Measurements from ENCODE around the gene CYTH4.
"Not testable (repeated sequence)": the region's sequence is repeated elsewhere in the genome, so short reads cannot be mapped to it uniquely, and the experiment has no call there.

Gene CYTH4

GRCh38 chr22:37312549-37313183, 30.4 kb downstream of the CYTH4 start:
- no peak for DNase-seq

GRCh38 chr22:37313376-37314314, 31.3 kb downstream of the CYTH4 start:
- no peak for DNase-seq

- DNase-seq, result peak; percentile 37
Measured at GRCh38 chr22:37314315-37315074, 32.2 kb downstream of the CYTH4 start.

- no peak for DNase-seq
Measured at GRCh38 chr22:37316405-37316804, 34.1 kb downstream of the CYTH4 start.

- DNase-seq, result peak; percentile 71
Measured at GRCh38 chr22:37316875-37317371, 34.6 kb downstream of the CYTH4 start.

GRCh38 chr22:37317698-37318210, 35.4 kb downstream of the CYTH4 start:
- no peak for DNase-seq

GRCh38 chr22:37318364-37319109, 36.2 kb downstream of the CYTH4 start:
- no peak for DNase-seq

- DNase-seq, result no peak
Measured at GRCh38 chr22:37319469-37319868, 37.2 kb downstream of the CYTH4 start.

- DNase-seq, result no peak
Measured at GRCh38 chr22:37320726-37321677, 38.7 kb downstream of the CYTH4 start.

GRCh38 chr22:37324340-37325038, 42.2 kb downstream of the CYTH4 start:
- no peak for DNase-seq

- no peak for DNase-seq
Measured at GRCh38 chr22:37325039-37325395, 42.7 kb downstream of the CYTH4 start.

- no peak for DNase-seq
Measured at GRCh38 chr22:37326726-37327125, 44.4 kb downstream of the CYTH4 start.

- DNase-seq, result no peak
Measured at GRCh38 chr22:37328017-37328416, 45.7 kb downstream of the CYTH4 start.

- not testable (repeated sequence) for DNase-seq
Measured at GRCh38 chr22:37328538-37329237, 46.4 kb downstream of the CYTH4 start.

GRCh38 chr22:37329238-37330140, 47.2 kb downstream of the CYTH4 start:
- DNase-seq, result no peak

- DNase-seq, result peak; percentile 73
Measured at GRCh38 chr22:37330200-37331033, 48.1 kb downstream of the CYTH4 start.

GRCh38 chr22:37331034-37331428, 48.7 kb downstream of the CYTH4 start:
- DNase-seq, result no peak

Measured in stimulated activated CD4-positive, alpha-beta T cell treated with anti-CD3 and anti-CD28 coated beads, Interleukin-1b, Interleukin-23, amount 100 ng/mL, for 48 hours (primary cell).